NCI-H446 (cell line): ENCODE results near the gene PRRX2.

ENCODE experiments used
- DNase-seq, 2 experiments: peaks; one replicate each; lab custom pipeline; 2025; lab: John Stamatoyannopoulos, UW

The PRRX2 gene

GRCh38 chr9:129679537-129679936 is 14.1 kb downstream of the PRRX2 start:
- no peak for DNase-seq

- DNase-seq, result no peak
Measured at GRCh38 chr9:129681924-129682323, 16.5 kb downstream of the PRRX2 start.

- DNase-seq, result no peak
Measured at GRCh38 chr9:129682381-129682780, 16.9 kb downstream of the PRRX2 start.

- DNase-seq, result no peak
Measured at GRCh38 chr9:129685220-129685932, 19.9 kb downstream of the PRRX2 start.

GRCh38 chr9:129685933-129686259 is 20.4 kb downstream of the PRRX2 start:
- no peak for DNase-seq

- no peak for DNase-seq
Measured at GRCh38 chr9:129686736-129687135, 21.3 kb downstream of the PRRX2 start.

- no peak for DNase-seq
Measured at GRCh38 chr9:129687391-129687790, 21.9 kb downstream of the PRRX2 start.

- no peak for DNase-seq
Measured at GRCh38 chr9:129688285-129689043, 23.0 kb downstream of the PRRX2 start.

- no peak for DNase-seq
Measured at GRCh38 chr9:129692534-129692933, 27.1 kb downstream of the PRRX2 start.

GRCh38 chr9:129693741-129694140 is 28.3 kb downstream of the PRRX2 start:
- no peak for DNase-seq

- DNase-seq, result no peak
Measured at GRCh38 chr9:129694243-129694646, 28.8 kb downstream of the PRRX2 start.

- no peak for DNase-seq
Measured at GRCh38 chr9:129695870-129696269, 30.4 kb downstream of the PRRX2 start.

GRCh38 chr9:129696944-129697655 is 31.7 kb downstream of the PRRX2 start:
- no peak for DNase-seq

GRCh38 chr9:129697656-129698253 is 32.3 kb downstream of the PRRX2 start:
- no peak for DNase-seq

- DNase-seq, result no peak
Measured at GRCh38 chr9:129698254-129698757, 32.9 kb downstream of the PRRX2 start.

GRCh38 chr9:129701054-129701453 is 35.6 kb downstream of the PRRX2 start:
- DNase-seq, result no peak

- no peak for DNase-seq
Measured at GRCh38 chr9:129701549-129701948, 36.1 kb downstream of the PRRX2 start.

- no peak for DNase-seq
Measured at GRCh38 chr9:129702589-129703520, 37.4 kb downstream of the PRRX2 start.

GRCh38 chr9:129703667-129704355 is 38.4 kb downstream of the PRRX2 start:
- no peak for DNase-seq

GRCh38 chr9:129704807-129705206 is 39.4 kb downstream of the PRRX2 start:
- no peak for DNase-seq

- DNase-seq, result no peak
Measured at GRCh38 chr9:129708793-129709192, 43.3 kb downstream of the PRRX2 start.
